Body of pancreas (tissue), 4 donors: ENCODE data around the gene NUDT15. TPM values are rescaled to one million over a fixed set of nuclear protein-coding genes. Genes with fewer than 3 reads are reported as not detected.
A peak's percentile ranks its signal among the peaks of the same experiment; 100 is the strongest.

Experiments
- ATAC-seq: fragments of 150-250 bp; one replicate; pipeline ENCODE4 v1.9.1; 2016
- DNase-seq, 4 donors: peaks; one replicate each; pipeline ENCODE4 v3.0.0-alpha.2; 2019
- H3K27ac ChIP-seq, 4 donors: fragments of 200-600 bp; sonication (generic); 1 replicate in 3 of 4; 2 replicates in 1 of 4; pipeline versions ENCODE4 v1.5.1 to v1.6.1; 2016 to 2019; ENCODE audit warnings: mild to moderate bottlenecking in 1 of 4, mixed read lengths in 1 of 4, moderate library complexity in 1 of 4
- H3K27me3 ChIP-seq, 2 donors: fragments of 200-600 bp; sonication (generic); one replicate each; pipeline ENCODE4 v1.6.0; 2016; ENCODE audit warnings: mild to moderate bottlenecking in 1 of 2
- H3K36me3 ChIP-seq, 2 donors: fragments of 200-600 bp; sonication (generic); replicated peaks in 1 of 2; 2 replicates each; pipeline ENCODE4 v1.5.1; 2016; ENCODE audit warnings: low read depth in 2 of 2; ENCODE audit not compliant: insufficient read depth in 1 of 2
- H3K4me1 ChIP-seq: fragments of 200-600 bp; sonication (generic); one replicate; pipeline ENCODE4 v1.6.0; 2016
- H3K4me3 ChIP-seq, 2 donors: fragments of 200-600 bp; sonication (generic); 1 replicate in 1 of 2; 2 replicates in 1 of 2; pipeline ENCODE4 v1.5.1; 2016 to 2019
- H3K9me3 ChIP-seq, 3 donors: fragments of 200-600 bp; sonication (generic); 1 replicate in 2 of 3; 2 replicates in 1 of 3; pipeline ENCODE4 v1.5.1; 2016
- POLR2A ChIP-seq, 3 donors: fragments of 450-650 bp; IDR thresholded peaks; one replicate each; pipeline ENCODE4 v1.6.1; 2016; ENCODE audit warnings: antibody characterized with exemption in 3 of 3, mild to moderate bottlenecking in 2 of 3
- WGBS, 2 donors: methylation state at CpG; one replicate each; pipeline ENCODE4 v1.1.5; 2017; 5-methylcytosine and 5-hydroxymethylcytosine counted together
- intact Hi-C: fragments of 100-400 bp; cut with DNase I; formaldehyde crosslinking; loops from one replicate; pipeline ENCODE4 v1.15.1; 2023
- total RNA-seq, 2 donors: library from RNA; depleted of rRNA; stranded (reverse); fragments of >200 nt; gene quantifications; one replicate each; pipeline ENCODE4 v1.1.0, GENCODE V29; 2016
- TF ChIP-seq, protein P1 (sequence below), 7 experiments: fragments of 450-650 bp in 4 of 7; fragments of 200-600 bp in 3 of 7; sonication (generic) in 3 of 7; IDR thresholded peaks; one replicate each; pipeline ENCODE4 v1.5.1; 2016 to 2019; ENCODE audit warnings: antibody characterized with exemption in 7 of 7

The NUDT15 gene
- total RNA-seq, 2 donors from 2014 or later, result 4.2 to 4.9 TPM

DNA sequence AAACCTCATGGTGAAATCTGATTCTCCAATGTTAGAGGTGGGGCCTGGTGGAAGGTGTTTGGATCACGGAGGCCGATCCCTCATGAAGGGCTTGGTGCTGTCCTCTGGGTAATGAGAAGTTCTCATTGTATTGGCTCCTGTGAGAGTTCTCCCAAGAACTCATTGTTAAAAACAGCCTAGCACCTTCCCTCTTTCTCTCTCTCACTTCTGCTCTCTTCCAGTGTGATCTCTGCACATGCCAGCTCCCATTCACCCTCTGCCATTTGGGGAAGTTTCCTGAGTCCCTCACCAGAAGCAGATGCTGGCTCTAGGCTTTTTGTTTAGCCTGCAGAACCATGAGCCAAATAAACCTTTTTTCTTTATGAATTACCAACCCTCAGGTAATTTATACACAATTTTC lies 33.3 kb upstream of the NUDT15 start:
- H3K9me3 ChIP-seq, result no peaks in the 10 kb centered on the region
- WGBS, 2 donors, result 69 to 88% methylated on average over 2 of the region's 2 CpGs
- intact Hi-C loops, result no loop called here
- H3K27me3 ChIP-seq, result no peaks in the 10 kb centered on the region
- ATAC-seq, result no peak
- H3K4me3 ChIP-seq, result no peak overlapping the region
- no peaks in the 10 kb centered on the region for H3K36me3 ChIP-seq
- no peak overlapping the region for H3K27ac ChIP-seq
- DNase-seq, result no peak
- peaks cover 16% of the 10 kb centered on the region for H3K4me1 ChIP-seq
- no peak for TF ChIP-seq POLR2A (IDR thresholded peaks at IDR 0.05)
- TF ChIP-seq, protein P1, sequence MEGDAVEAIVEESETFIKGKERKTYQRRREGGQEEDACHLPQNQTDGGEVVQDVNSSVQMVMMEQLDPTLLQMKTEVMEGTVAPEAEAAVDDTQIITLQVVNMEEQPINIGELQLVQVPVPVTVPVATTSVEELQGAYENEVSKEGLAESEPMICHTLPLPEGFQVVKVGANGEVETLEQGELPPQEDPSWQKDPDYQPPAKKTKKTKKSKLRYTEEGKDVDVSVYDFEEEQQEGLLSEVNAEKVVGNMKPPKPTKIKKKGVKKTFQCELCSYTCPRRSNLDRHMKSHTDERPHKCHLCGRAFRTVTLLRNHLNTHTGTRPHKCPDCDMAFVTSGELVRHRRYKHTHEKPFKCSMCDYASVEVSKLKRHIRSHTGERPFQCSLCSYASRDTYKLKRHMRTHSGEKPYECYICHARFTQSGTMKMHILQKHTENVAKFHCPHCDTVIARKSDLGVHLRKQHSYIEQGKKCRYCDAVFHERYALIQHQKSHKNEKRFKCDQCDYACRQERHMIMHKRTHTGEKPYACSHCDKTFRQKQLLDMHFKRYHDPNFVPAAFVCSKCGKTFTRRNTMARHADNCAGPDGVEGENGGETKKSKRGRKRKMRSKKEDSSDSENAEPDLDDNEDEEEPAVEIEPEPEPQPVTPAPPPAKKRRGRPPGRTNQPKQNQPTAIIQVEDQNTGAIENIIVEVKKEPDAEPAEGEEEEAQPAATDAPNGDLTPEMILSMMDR (IDR thresholded peaks at IDR 0.05), result no peak

DNA sequence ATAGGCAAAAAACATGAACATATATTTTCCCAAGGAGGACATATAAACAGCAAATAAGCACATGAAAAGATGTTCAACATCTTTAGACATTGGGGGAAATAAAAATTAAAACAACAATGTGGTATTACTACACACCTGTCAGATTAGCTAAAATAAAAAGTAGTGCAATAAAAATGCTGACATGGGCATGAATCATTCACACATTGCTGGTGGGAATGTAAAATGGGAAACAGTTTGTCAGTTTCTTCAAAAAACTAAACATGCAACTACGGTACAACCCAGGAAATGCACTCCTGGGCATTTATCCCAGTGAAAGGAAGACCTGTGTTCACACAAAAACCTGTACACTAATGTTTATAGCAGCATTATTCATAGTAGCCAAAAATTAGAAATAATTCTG lies 31.1 kb upstream of the NUDT15 start:
- Histone ChIP-seq H3K4me1 (peaks cover 4% of the 10 kb centered on the region), H3K27me3 (no peaks in the 10 kb centered on the region), H3K4me3 (no peak overlapping the region), H3K27ac (no peak overlapping the region), H3K9me3 (no peaks in the 10 kb centered on the region), H3K36me3 (no peaks in the 10 kb centered on the region)
- WGBS, 2 donors, result 50 to 58% methylated on average over 1 of the region's 1 CpG
- no peak for DNase-seq
- no peak for ATAC-seq
- no peak for TF ChIP-seq POLR2A (IDR thresholded peaks at IDR 0.05)
- TF ChIP-seq, protein P1 (IDR thresholded peaks at IDR 0.05), result no peak
- intact Hi-C loops, result no loop called here

DNA sequence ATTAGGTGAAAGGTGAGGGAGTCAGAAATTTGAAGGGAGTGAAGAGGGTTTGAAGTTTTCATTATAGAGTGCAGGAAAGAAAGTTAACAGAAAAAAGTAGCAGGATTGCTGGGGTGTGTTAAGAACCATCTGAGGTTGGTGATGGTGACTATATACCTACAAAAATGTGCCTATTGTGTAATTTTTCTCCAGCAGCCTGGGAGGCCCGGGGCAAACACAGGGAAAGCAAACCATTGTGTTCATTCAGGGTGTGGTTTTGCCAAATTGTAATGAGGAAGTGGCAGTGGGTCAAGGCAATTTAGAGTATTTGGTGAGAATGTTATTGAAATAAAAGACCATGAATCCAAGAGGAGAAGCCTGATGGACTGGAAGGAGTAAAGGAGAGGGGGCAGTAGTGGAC lies 28.2 kb upstream of the NUDT15 start:
- Histone ChIP-seq H3K9me3 (no peaks in the 10 kb centered on the region), H3K36me3 (no peaks in the 10 kb centered on the region), H3K27me3 (no peaks in the 10 kb centered on the region), H3K27ac (no peak overlapping the region), H3K4me1 (no peaks in the 10 kb centered on the region), H3K4me3 (no peak overlapping the region)
- intact Hi-C loops, result no loop called here
- ATAC-seq (peak; percentile 33), DNase-seq (no peak)
- 36 to 43% methylated on average over 1 of the region's 1 CpG for WGBS, 2 donors
- no peak for TF ChIP-seq POLR2A (IDR thresholded peaks at IDR 0.05)
- TF ChIP-seq, protein P1 (IDR thresholded peaks at IDR 0.05), result no peak

DNA sequence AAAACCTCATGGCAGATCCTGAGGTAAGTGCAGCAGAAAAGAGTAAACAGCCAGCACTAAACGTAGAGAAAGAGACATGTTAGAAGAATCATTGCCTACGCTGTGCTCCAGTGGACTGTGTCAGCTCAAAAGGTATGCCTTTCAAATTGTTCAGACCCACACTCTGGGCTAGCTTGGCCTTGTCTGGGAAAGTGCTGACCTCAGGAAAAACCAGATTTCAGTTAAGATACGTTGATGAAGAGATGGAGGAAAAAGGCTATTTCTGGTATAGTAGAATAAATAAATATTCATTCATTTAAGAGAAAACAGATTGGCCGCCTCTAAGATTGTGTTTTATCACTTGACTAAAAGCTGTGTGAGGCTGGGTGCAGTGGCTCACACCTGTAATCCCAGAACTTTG lies 26.8 kb upstream of the NUDT15 start:
- Histone ChIP-seq H3K36me3 (no peaks in the 10 kb centered on the region), H3K27ac (no peak overlapping the region), H3K9me3 (no peaks in the 10 kb centered on the region), H3K4me1 (no peaks in the 10 kb centered on the region), H3K4me3 (no peak overlapping the region), H3K27me3 (no peaks in the 10 kb centered on the region)
- TF ChIP-seq POLR2A (IDR thresholded peaks at IDR 0.05), result no peak
- TF ChIP-seq, protein P1 (IDR thresholded peaks at IDR 0.05), result no peak
- WGBS, 2 donors, result 68 to 85% methylated on average over 3 to 4 of the region's 4 CpGs
- no peak for DNase-seq
- ATAC-seq, result no peak
- intact Hi-C loops, result no loop called here

DNA sequence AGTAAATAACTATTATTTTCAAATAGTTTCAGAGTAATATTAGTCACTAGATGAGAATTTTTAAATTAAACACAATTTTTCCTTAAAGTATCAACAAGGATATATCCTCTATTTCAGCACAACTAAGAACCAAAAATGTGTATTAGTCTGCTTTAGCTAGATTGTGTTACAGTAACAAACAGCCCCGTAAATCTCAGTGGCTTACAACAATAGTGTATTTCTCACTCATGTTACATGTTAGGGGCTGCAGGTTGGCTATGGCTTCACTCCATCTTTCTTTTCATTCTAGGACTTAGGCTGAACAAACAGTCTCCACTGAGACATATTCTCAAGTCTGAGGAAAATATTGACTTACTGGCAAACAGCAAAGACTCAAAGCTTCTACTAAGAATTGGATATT lies 24.9 kb upstream of the NUDT15 start:
- 92 to 97% methylated on average over 1 of the region's 1 CpG for WGBS, 2 donors

More for the DNA sequence above, 24.9 kb upstream of the NUDT15 start:
- Histone ChIP-seq H3K27ac (no peak overlapping the region), H3K4me3 (no peak overlapping the region), H3K36me3 (no peaks in the 10 kb centered on the region), H3K4me1 (no peaks in the 10 kb centered on the region), H3K27me3 (no peaks in the 10 kb centered on the region), H3K9me3 (no peaks in the 10 kb centered on the region)
- ATAC-seq (no peak), DNase-seq (no peak)
- TF ChIP-seq, protein P1 (IDR thresholded peaks at IDR 0.05), result no peak
- no peak for TF ChIP-seq POLR2A (IDR thresholded peaks at IDR 0.05)
- intact Hi-C loops, result no loop called here
